Measurements from ENCODE around the gene VDAC2.

VDAC2 gene

GRCh38 chr10:75254739-75255138 is 44.1 kb downstream of the VDAC2 start:
- DNase-seq, result no peak

DNA sequence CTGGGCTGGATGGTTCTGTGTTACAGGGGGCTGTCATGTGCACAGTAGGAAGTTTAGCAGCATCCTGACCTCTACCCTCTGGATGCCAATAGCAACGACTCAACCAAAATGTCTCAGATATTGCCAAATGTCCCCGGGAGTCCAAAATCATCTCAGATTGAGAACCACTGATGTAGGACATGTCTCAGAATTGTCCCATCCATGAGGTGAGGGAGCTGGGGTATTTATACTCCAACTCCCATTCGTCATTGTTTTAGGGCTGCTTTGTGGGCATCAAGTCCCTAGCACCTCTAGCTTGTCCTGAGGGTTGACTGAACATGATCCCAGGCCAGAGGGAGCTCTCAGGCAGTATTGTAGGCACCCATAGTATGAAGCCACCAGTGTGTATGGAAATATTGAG is 50.4 kb downstream of the VDAC2 start:
- no peak for DNase-seq

DNA sequence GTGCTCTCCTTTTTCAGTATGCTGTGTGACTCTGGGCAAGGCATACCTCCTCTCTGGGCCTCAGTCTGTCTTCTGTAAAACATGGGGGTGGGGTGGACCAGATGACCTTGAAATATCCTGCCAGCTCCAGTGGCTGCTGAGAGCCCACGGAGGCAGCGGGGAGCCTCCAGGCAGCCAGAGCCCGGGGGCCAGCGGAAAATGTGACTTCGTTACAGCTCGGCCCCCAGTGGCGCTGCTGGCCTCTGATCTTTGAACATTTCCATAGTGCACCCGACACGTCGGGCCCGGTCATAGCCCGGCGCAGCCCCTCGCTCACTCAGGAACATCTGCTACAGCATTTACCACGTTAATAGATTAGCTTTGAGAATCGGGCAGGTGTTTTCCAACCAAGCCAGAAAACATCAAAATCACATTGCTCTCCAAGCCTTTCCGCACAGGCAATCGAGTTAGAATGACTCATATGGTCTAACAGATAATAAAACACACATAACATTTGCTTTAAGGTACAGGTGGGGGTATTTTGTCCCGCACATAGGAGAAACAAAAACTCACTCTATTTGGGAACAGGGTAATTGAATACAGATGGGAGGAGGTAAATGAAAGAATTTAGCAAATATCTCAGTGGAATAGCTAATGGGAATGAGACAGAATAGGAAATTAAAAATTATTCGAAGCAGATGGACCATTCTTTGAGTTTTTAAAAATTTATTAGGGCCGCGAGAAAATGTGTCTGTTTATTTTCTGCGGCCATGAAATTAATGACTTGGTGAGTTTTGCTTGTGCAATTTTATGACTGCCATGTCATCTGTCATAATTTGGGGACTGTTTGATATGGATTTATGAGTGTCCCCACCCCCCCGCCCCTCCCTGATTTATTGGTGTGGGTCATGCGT is 51.5 kb downstream of the VDAC2 start:
- no peak for DNase-seq

DNA sequence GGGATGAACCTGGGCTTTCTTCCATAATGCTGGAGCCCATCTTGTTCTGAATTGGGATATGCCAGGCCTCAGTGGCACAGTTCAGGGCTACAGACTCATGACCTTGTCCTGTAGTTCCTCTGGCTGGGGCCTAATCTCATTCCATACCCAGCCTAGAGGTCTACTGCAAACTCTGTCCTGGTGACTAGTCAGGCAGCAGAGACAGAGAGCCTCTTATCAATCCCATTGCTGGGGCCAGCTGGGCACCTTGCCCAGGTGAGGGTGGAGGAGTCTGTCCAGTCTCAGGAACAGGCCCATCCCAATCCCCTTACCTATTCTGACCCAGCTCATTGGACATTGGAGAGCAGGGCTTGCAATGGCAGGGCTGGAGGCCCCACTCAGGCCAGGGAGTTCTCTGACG is 53.2 kb downstream of the VDAC2 start:
- no peak for DNase-seq

- no peak for DNase-seq
Measured at GRCh38 chr10:75265856-75266255, 55.3 kb downstream of the VDAC2 start.

DNA sequence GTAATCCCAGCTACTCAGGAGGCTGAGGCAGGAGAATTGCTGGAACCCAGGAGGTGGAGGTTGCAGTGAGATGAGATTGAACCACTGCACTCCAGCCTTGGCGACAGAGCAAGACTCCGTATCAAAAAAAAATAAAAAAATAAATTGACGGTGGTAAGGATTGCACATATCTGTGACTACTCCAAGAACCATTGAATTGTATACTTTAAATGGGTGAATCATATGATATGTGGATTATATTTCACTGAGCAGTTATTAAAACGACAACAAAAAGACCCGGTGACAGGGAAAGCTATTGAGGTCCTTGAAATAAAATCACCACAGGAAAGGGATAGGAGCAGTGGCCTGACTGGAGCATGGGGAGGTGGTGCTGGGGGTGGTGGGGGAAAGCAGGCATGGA is 56.3 kb downstream of the VDAC2 start:
- DNase-seq, result no peak

GRCh38 chr10:75269605-75270004 is 59.0 kb downstream of the VDAC2 start:
- no peak for DNase-seq

- no peak for DNase-seq
Measured at GRCh38 chr10:75272094-75272493, 61.5 kb downstream of the VDAC2 start.

DNA sequence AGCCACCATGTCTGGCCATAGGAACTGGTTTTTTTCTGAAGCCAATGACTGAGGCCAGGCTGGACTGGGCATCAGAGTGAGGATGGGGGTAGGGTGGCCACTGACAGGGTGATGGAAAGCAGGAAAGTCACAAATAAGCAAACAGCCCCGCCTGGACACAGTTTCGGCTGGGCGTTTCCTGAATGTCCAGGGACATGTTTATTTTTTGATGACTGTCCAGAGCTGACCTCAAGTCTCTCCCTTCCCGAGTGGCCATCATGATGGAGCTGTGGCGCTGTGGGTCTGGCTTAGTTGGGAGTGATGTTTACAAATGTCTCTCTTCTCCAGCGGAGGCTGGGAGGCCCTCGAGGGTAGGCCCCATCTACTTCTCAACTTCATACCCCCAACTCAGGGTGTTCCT is 62.3 kb downstream of the VDAC2 start:
- DNase-seq, result no peak

GRCh38 chr10:75276069-75276872 is 65.7 kb downstream of the VDAC2 start:
- no peak for DNase-seq

DNA sequence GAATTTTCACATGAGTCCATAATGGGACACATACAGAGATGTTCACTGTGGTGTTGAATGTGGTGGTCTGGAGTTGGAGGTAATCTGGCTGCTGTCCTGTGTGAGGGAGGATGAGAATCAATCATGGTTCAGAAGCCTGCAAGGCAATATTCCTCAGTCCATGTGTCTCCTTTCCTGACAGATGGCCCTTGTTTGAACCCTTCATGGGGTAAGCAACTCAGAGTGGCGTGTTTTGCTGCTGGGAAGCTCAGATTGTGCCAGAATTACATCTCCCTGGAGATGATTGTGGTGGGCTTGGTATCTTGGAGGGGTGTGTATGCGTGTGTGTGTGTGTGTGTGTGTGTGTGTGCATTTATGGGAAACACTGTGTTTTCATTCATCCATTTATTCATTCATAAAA is 69.6 kb downstream of the VDAC2 start:
- DNase-seq, result no peak
